K562 (cell line): ENCODE measurements around the gene CRY2. TPM values are rescaled to one million over a fixed set of nuclear protein-coding genes. Genes with fewer than 3 reads are reported as not detected.
A peak's percentile ranks its signal among the peaks of the same experiment; 100 is the strongest.

Source experiments
- CCAR2 ChIP-seq: fragments of 200-400 bp; formaldehyde crosslinking; IDR thresholded peaks from 2 replicates; pipeline ENCODE4 v1.6.1; 2017; ENCODE audit warnings: mild to moderate bottlenecking, low read depth, low read length
- CLOCK ChIP-seq: fragments of 250-450 bp; sonication (Bioruptor Pico); IDR thresholded peaks from 2 replicates; pipeline ENCODE4 v1.4.0; 2020; ENCODE audit warnings: mild to moderate bottlenecking, moderate library complexity, borderline replicate concordance
- E2F3 ChIP-seq: fragments of 250-450 bp; sonication (Bioruptor Pico); IDR thresholded peaks from 2 replicates; pipeline ENCODE4 v1.4.0; 2020; ENCODE audit warnings: mild to moderate bottlenecking
- E2F4 ChIP-seq: sonication (generic); formaldehyde crosslinking; IDR thresholded peaks from 2 replicates; pipeline ENCODE4 v1.8.0; 2022; ENCODE audit warnings: mild to moderate bottlenecking, low read depth, missing genetic modification reagents
- HCFC1 ChIP-seq: IDR thresholded peaks from 2 replicates; pipeline ENCODE4 v1.6.1; 2012; ENCODE audit warnings: low read depth, low read length, improper control_type of control experiment
- HNRNPLL ChIP-seq: fragments of 200-400 bp; formaldehyde crosslinking; IDR thresholded peaks from 2 replicates; pipeline ENCODE4 v1.6.1; 2017; ENCODE audit warnings: low read length, low read depth, mild to moderate bottlenecking; ENCODE audit not compliant: poor library complexity, severe bottlenecking
- HSF4 ChIP-seq: fragments of 250-450 bp; sonication (Bioruptor Pico); IDR thresholded peaks from 2 replicates; pipeline ENCODE4 v2.1.2; 2022; ENCODE audit warnings: mild to moderate bottlenecking, moderate library complexity, borderline replicate concordance
- NCOA2 ChIP-seq, 2 experiments: fragments of 450-650 bp; IDR thresholded peaks; 2 replicates each; pipeline ENCODE4 v1.6.1; 2018; ENCODE audit warnings: mild to moderate bottlenecking in 2 of 2, moderate library complexity in 1 of 2; ENCODE audit not compliant: partially characterized antibody in 2 of 2
- NCOA4 ChIP-seq: fragments of 450-650 bp; IDR thresholded peaks from 2 replicates; pipeline ENCODE4 v1.6.1; 2018; ENCODE audit warnings: mild to moderate bottlenecking; ENCODE audit not compliant: partially characterized antibody
- POLR2A ChIP-seq: fragments of 450-650 bp; conservative IDR thresholded peaks from 2 replicates; pipeline ENCODE4 v1.6.1; 2016
- TRIM24 ChIP-seq, 2 experiments: fragments of 450-650 bp; IDR thresholded peaks; 2 replicates each; pipeline ENCODE4 v1.6.1; 2016
- TRIM25 ChIP-seq: fragments of 450-650 bp; IDR thresholded peaks from 2 replicates; pipeline ENCODE4 v1.7.0; 2016; ENCODE audit warnings: borderline replicate concordance
- XRCC4 ChIP-seq: IDR thresholded peaks from one replicate; pipeline ENCODE4 v1.6.1; 2011; ENCODE audit not compliant: insufficient read depth, insufficient read length; ENCODE audit errors: extremely low read depth
- ZFP91 ChIP-seq: sonication (generic); formaldehyde crosslinking; IDR thresholded peaks from 2 replicates; pipeline ENCODE4 v1.8.0; 2022; ENCODE audit warnings: mild to moderate bottlenecking, missing genetic modification reagents
- ZNF134 ChIP-seq: fragments of 250-450 bp; sonication (Bioruptor Pico); conservative IDR thresholded peaks from 2 replicates; pipeline ENCODE4 v1.4.0; 2020
- ZNF354B ChIP-seq: fragments of 250-450 bp; sonication (Bioruptor Pico); IDR thresholded peaks from 2 replicates; pipeline ENCODE4 v1.4.0; 2020
- polyA plus RNA-seq, 8 experiments: library from polyadenylated mRNA; depleted of rRNA in 4 of 8; stranded (reverse) in 5 of 8; unstranded in 3 of 8; fragments of >200 nt; fragmentation: Nextera tagmentation in 2 of 8; fragmentation: Illumina TruSeq in 1 of 8; extraction: Ambion mirVana in 2 of 8; extraction: Trizol in 1 of 8; gene quantifications; 2 replicates each; pipeline versions ENCODE4 v1.2.1 to v1.2.3, GENCODE V29; 2011 to 2014; ENCODE audit warnings: inconsistent platforms in 1 of 8, missing spikeins in 1 of 8
- total RNA-seq, 7 experiments: library from RNA; depleted of rRNA in 6 of 7; stranded (reverse); fragments of >200 nt in 6 of 7; fragmentation: Illumina TruSeq in 2 of 7; extraction: Trizol in 2 of 7; gene quantifications; 2 replicates each; pipeline versions ENCODE4 v1.2.1 to v1.2.3, GENCODE V29; 2011 to 2021; ENCODE audit warnings: low replicate concordance in 1 of 7

CRY2 gene
- total and polyA plus RNA-seq, 9 of the 15 experiments (the other 6 are each of a cell fraction or from before 2014, with no cell fraction given): 2.3 to 23.9 (median 14.8) TPM

- no peak for TF ChIP-seq XRCC4
- TF ChIP-seq CLOCK (CRISPR knock-in tag): peak; percentile 100
- TF ChIP-seq ZFP91 (CRISPR knock-in tag): no peak
- TF ChIP-seq ZNF134 (CRISPR knock-in tag): no peak
- peak; percentile 52 for TF ChIP-seq HCFC1
- TF ChIP-seq TRIM24 (IDR thresholded peaks at IDR 0.05): no peak
- peak; percentile 74 for TF ChIP-seq E2F4
- TF ChIP-seq POLR2A: peak; percentile 92
- no peak for TF ChIP-seq NCOA2 (IDR thresholded peaks at IDR 0.05; ENCODE audit: partially characterized antibody in 2 of 2)
- TF ChIP-seq HNRNPLL: peak; percentile 85
- TF ChIP-seq CCAR2: no peak
- no peak for TF ChIP-seq HSF4 (CRISPR knock-in tag)
- TF ChIP-seq NCOA4: no peak
- TF ChIP-seq TRIM25: no peak
- no peak for TF ChIP-seq E2F3
- no peak for TF ChIP-seq ZNF354B (CRISPR knock-in tag)
These were observed at the start of gene CRY2 (continued) for GRCh38 chr11:45846974-45847910.
